NCI-H1417 treated with DMSO at 0.1 percent for 48 hours (cell line): Measurements from ENCODE around the gene GADL1.
A peak's percentile ranks its signal among the peaks of the same experiment; 100 is the strongest.

Source experiments
- DNase-seq: peaks from one replicate; lab custom pipeline; 2025; lab: John Stamatoyannopoulos, UW

The GADL1 gene

GRCh38 chr3:30810625-30811024 is 83.8 kb downstream of the GADL1 start:
- no peak for DNase-seq

GRCh38 chr3:30805695-30806094 is 88.8 kb downstream of the GADL1 start:
- DNase-seq: no peak

DNA sequence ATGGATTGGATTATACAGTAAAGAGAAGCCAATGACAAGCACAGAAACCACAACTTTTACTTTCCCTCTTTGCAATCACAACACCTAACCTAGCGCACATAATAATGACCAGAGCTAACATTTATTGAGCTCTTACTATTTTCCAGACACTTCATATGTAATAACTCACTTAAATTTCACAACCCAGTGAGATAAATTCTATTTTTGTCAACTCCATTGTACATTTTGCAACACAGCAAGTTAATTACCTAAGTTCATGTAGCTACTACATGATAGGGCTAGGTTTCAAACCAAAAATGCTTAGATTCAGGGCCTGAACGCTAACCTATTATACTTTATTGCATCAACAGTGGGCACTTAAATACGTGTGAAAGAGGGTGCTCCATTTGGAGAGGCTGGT is 89.5 kb downstream of the GADL1 start:
- DNase-seq: no peak

GRCh38 chr3:30795176-30795575 is 99.3 kb downstream of the GADL1 start:
- no peak for DNase-seq

DNA sequence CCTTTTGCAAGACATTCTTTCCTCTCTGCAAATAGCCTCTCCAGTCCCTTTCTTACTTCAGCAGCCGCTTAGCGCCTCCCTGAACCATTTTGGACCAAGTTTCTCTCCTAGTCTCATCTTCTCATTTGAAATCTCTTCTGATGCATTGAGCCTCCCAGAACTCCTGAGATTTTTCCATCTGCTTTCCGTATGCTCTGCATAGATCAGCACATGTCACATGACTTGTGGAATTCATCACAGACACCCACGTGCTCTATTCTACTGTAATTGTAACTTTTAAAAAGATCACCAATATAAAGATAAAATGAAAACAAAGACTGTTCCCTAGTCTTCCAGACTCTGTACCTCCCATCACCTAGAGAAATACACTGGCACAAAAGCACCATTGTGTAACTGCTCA is 100.7 kb downstream of the GADL1 start:
- DNase-seq: no peak

- DNase-seq: no peak
Observed at GRCh38 chr3:30790150-30790549, 104.3 kb downstream of the GADL1 start.

- no peak for DNase-seq
Observed at GRCh38 chr3:30786365-30786764, 108.1 kb downstream of the GADL1 start.

DNA sequence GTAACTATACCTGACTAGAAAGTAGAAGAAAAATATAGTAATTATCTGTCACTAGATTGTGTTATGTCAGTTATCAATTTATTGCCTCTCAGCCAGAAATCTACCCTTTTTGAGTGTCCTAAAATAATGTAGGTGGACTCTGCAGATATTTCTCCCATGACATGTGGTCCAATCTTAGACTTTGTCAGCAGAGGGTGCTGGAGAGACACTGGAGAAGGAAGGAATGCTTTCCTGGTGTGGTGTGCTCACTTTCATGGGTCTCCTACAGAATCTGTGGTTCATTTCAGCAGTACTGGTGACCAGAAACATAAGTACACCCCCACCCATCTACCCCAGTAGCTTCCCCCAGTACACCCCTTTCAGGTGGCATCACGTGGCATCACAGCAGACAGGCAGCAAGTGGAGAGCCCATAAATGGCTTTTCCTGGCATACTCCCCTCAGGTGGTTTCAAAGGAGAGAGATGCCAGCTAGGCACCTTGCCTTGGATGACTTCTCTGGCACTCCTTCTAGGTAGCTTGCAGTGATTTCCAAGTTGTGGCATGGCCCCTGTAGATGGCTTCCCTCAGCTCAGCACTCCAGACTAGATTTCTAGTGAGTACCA is 114.7 kb downstream of the GADL1 start:
- DNase-seq: no peak

- no peak for DNase-seq
Observed at GRCh38 chr3:30778933-30779332, 115.5 kb downstream of the GADL1 start.

DNA sequence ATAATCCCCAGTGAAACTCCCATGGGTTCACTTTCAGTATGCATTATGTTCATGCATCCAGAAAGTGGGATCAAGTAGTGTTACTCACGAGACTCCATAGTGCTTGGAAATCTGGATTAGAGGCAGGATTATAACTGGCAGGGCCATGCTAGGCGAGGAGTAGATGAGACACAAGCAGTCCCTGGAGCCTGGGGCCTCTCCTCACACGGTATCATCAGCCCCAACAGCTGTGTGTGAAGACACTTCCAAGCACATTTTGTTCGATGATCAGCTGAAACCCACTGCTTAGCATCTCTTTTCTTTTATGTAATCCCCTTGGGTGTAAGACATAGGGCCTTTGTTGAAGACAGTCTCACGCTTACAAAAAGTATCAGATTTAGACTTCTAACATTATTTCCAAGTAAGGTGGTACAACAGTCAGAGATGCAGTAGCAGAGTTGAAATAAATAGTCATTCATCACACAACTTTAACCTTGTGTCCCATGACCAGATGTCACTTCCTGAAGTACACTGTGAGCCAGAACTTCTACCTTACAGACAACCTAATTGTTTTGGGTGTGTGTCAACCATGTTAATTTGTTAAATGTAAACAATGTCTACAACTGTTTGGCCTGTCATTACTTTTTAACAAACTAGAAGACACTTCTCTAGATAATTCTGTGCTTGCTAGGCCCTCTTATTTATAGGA is 116.9 kb downstream of the GADL1 start:
- DNase-seq: no peak

GRCh38 chr3:30776186-30776815 is 118.2 kb downstream of the GADL1 start:
- no peak for DNase-seq

- no peak for DNase-seq
Observed at GRCh38 chr3:30775040-30775439, 119.4 kb downstream of the GADL1 start.

DNA sequence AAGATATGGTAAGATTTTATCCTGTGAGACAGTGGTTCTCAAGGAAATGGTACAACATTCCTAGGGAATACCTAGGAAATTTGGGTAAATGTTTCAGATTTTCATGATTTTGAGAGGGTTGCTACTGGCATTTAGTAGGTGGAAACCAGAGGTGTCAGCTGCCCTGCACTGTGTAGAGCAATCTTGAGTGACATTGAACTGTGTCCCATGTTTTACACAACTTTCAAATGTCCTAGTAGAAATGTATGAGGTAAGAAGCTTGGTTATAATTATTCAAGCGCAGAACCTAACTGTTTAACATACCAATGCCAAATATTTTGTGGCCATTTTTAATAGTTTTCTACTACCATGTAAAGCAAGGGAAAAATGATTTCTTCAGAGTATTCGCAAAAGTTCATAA is 120.4 kb downstream of the GADL1 start:
- no peak for DNase-seq

DNA sequence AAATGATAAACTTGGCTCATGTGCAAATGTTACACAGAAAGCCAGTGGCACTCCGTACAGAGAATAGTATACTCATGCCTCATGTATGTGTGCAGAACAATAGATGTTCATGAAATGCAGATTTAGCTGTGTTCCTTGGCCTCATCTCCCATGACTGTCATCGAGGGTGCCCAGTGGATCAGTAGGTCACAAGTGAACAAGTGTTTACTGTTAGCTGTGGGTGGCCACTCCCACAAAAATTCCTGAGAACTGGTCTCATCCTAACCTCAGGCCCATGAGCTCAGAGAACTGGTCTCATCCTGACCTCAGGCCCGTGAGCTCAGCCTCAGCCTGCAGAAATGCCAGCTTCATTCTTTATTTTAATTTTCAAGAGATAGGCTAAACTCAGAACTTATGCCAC is 124.1 kb downstream of the GADL1 start:
- no peak for DNase-seq

DNA sequence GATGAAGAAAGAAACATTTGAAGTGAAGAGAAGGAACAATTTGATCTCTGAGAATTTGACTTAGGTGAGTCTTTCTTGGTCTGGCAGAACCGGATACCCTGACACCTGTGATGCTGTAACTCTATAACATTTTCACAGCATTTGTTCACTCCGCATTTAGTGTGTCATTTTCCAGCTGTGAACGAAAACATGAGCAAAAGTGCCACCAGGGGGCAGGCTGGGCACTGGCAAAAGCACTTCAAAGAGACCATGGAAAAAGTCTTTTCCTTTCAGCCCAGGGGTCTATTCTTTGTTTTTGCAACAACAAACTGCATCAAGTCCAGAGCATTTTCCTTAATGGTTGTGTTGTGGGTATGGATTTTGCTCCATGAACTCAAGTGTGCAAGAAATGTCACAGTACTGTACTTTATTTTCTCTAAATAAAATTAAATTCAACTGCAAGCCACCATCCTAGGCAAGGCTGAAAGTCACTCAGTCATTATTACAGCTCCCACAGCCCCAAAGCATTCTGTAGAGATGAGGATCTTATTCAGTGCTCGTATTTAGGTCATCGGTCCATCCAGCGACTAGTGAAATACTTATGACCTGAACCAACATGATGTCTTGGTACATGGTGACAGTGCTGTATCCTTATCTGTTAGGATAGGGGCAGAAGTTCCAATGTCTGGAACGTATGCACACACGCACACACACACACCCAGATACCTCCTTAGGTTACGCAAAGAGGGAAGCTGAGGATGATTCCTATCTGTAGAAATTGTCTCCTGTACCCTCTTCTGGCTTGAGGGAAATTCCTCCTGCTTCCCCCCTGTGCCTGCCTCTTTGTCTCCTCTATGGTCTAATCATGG is 125.5 kb downstream of the GADL1 start:
- DNase-seq: peak; percentile 7

- DNase-seq: no peak
Observed at GRCh38 chr3:30768046-30768445, 126.4 kb downstream of the GADL1 start.

- no peak for DNase-seq
Observed at GRCh38 chr3:30766522-30766921, 127.9 kb downstream of the GADL1 start.

- no peak for DNase-seq
Observed at GRCh38 chr3:30764891-30765290, 129.6 kb downstream of the GADL1 start.

DNA sequence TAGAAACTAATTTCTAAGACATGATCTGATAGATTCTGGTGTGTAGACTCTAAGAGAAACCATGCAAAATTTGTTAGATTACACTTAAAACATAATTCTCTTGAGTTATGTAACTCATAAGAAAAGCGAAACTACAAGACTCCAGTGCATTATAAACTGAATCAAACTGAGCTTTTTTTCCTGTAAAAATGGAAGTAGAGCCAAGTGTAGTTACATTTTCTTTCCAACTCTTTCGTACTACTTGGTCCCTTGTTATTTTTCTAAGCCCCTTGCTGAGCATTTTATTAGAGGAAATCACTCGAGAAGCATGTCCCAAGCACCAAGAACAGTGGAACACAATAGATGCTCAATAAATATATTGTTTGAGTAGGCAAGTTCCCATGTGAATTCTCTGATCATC is 130.2 kb downstream of the GADL1 start:
- no peak for DNase-seq

GRCh38 chr3:30761374-30761773 is 133.1 kb downstream of the GADL1 start:
- no peak for DNase-seq

DNA sequence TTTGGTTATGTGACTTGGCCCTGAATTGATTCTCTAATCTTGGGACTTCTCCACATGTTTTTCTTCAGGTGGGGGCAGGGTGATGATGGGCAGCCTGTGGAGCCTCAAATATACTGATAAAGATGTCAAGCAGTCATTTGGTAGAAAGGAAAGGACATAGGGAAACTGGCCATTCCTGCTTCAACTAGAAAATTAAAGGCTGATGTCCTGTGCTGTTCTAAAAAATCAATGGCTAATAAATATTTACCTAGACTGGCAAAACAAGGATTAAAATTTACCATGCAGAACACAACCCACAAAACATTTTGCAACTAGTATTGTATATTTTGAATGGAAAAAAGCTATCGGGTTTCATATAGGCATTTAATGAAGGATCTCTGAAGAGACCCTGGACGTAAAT is 133.7 kb downstream of the GADL1 start:
- DNase-seq: no peak

DNA sequence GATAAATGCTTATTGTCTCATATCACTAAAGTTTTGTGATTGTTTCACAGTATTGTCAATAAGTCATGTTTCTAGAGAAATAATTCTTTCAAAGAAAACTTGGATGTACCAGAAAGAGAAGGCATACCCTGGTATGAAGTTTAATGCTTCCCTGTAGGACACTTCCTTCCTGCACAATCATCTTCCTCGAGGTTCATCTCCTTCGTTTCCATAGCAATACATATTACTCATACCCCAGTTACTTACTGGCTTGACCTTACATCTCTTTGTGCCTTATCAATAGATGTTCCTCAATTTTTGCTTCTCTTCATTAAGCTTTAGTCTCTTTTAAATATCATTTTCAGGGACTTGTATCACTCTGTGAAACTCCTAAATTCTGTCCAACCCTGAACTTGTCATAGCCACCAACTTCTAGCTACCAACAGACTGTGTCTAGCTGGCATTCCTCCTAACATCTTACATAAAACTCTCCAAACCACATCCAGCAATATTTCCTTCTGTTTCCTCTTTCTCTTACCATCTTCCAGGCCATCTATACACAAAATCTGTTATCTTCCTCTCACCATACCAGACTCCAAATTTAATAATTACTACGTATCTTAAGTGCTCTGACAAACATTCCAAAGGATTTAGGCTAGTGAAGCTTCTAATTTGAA is 134.3 kb downstream of the GADL1 start:
- DNase-seq: no peak
